Pulmonary artery endothelial cell (primary cell): ENCODE results near the gene TTLL11. TPM values are rescaled to one million over a fixed set of nuclear protein-coding genes. Genes with fewer than 3 reads are reported as not detected.
"Not testable (repeated sequence)": the region's sequence is repeated elsewhere in the genome, so short reads cannot be mapped to it uniquely, and the experiment has no call there.

Experiments
- DNase-seq: peaks from one replicate; pipeline ENCODE4 v3.0.0-alpha.2; 2011; ENCODE audit warnings: low read depth, low spot score
- total RNA-seq: library from RNA; depleted of rRNA; stranded (reverse); fragments of >200 nt; gene quantifications from 2 replicates; pipeline ENCODE4 v1.2.3, GENCODE V29; 2014

TTLL11 gene
- total RNA-seq, 1 donor from 2014 or later = 1.8 TPM

DNA sequence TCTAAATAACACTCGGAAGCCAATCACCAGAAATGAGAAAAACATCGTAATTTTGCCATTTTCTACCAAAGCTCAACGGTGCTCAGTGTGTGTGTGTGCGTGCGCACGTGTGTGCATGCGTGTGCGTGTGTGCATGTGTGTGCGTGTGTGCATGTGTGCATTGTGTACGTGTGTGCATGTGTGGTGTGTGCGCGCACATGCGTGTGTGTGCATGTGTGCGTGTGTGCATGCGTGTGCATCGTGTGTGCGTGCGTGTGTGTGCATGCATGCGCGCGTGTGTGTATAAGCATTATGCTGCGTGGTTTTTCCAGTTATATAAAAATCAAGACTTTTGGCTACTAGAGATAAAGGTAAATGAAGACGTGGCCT, 276.7 kb downstream of the TTLL11 start:
- no peak for DNase-seq

- no peak for DNase-seq
Observed at GRCh38 chr9:121815546-121816448, 277.3 kb downstream of the TTLL11 start.

DNA sequence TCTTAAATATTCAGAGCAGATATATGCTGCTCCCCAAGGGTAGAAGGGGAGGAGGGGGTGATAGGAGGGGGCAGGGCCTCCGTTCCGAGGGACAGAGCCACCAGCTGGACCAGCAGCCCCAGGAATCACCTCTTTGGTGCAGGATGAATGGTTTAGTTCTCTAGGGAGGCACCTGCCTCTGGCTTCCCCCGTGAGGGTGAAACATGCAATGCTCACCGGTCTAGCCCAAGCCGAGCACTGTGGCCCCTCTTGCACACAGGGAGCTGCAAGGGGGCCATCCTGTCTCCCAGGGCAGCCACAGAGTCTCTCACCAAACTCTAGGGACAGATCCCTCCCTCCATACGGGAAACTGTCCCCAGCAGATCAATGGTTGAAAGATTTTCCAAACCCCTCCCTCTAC, 278.0 kb downstream of the TTLL11 start:
- no peak for DNase-seq

DNA sequence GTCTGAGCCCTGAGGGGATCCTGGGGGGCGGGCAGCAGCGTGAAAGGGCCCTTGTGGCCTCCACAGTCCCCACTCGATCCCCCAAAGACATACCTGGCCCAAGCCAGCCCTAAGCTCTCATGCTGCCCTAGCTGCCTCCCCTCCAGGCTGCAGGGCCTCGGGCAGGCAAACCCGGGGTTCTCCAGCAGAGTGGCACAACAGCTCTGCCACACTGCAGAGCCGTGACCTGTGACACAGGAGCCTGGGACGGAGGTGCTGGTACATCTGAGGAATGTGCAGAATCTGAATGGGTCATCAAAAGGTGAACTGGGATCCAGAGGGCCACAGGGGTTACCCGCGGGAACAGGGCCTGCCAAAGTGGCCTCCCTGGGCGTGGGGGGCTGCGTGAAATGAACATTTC, 278.5 kb downstream of the TTLL11 start:
- DNase-seq = no peak

GRCh38 chr9:121813519-121814210, 279.4 kb downstream of the TTLL11 start:
- no peak for DNase-seq

DNA sequence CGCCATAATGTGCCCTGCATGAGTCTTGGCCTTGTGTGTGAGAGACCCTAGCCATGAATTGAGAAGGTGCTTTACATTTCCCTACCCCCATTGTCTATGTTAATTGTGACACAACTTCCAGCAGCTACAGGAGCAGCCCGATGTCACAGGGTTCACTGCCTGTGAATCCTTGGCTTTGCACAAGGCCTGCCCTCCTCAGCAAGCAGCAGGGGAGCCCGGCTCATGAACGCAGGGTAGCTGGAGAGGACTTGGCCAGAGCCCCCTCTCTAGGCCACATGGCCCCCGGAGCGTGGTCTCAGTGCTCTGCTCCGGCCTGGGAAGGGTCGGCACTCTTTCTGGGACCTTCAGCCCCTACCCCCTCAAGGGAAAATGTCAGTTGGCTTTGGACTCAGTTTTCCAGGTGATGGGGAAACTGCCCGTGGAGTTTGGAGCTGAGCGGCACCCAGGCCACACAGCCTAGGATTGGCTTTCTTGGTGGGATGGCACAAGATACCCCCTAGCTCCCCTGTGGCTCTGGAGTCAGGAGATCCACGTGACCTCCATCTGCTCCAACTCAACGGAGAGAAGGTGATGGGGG, 280.9 kb downstream of the TTLL11 start:
- no peak for DNase-seq

DNA sequence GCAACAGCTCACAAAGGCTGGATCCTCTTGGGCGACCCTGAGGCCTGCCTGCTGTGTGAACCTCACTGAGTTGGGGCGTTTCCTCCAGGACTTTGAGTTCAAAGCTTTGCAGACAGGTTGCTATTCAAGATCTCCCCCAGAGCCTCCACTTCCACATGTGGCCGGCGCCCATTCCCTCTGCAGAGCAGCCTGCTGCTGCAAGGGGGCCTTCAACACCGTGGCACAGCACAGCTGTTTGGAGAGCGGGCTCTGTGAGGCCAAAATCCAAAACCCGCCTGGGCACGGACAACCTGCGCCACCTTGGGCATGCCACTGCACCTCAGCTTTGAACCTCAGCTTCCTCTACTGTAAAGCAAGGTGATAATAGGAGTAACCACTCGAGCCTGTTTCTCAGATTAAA, 281.4 kb downstream of the TTLL11 start:
- DNase-seq = no peak

DNA sequence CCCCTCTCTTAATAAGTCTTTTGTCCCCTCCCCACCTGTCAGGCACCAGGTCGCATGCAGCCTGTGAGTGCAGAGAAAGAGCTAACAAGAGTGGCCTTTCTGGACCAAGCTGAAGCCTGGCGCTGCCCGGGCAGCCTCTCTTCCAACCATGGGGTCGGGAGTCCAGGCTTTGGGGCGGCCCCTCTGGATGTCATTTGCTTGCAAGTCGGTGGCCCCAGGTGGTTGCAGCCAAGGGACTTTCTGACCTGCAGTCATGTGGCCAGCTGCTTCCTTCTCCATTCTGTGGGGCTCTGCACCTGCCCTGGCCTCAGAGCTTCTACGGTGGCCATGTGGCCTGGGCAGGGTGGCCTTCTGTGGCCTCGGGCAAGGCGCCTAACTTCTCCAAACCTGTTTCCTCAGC, 282.0 kb downstream of the TTLL11 start:
- DNase-seq = no peak

- DNase-seq = no peak
Observed at GRCh38 chr9:121810489-121810888, 282.6 kb downstream of the TTLL11 start.

GRCh38 chr9:121809356-121810050, 283.6 kb downstream of the TTLL11 start:
- DNase-seq = no peak

- DNase-seq = no peak
Observed at GRCh38 chr9:121808781-121809180, 284.3 kb downstream of the TTLL11 start.

- no peak for DNase-seq
Observed at GRCh38 chr9:121807823-121808278, 285.3 kb downstream of the TTLL11 start.

DNA sequence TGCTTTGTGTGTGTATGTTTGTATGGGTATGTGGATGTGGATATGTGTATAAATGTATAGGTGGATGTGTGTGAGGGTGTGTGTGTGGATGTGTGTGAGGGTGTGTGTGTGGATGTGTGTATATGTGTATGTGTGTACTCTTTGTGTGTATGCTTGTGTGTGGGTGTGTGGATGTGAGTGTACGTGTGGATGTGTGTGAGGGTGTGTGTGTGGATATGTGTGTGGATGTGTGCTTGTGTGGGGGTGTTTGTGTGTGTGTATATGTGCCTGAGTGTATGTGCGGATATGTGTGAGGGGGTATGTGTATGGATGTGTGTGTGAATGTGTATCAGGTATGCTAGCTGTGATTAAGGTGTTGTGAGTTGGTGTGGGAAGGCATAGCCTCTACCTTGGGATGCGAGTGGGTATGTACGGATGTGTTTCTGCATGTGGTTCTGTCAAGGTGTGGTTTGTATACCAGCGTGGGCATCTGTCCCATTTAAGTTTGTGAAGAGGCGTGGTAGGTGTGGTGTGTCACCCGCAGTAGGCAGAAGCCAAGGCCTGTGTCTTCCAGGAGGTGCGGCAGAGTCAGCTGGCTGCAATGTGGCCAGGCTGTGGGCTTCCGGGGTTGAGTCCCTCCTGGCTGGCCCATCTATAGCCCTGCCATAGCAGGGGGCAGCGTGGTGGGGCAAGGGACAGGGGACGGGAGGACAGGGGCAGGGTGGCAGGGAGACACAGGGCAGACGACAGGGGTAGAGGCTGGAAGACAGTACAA, 285.9 kb downstream of the TTLL11 start:
- DNase-seq = no peak

GRCh38 chr9:121802753-121803152, 290.4 kb downstream of the TTLL11 start:
- no peak for DNase-seq

DNA sequence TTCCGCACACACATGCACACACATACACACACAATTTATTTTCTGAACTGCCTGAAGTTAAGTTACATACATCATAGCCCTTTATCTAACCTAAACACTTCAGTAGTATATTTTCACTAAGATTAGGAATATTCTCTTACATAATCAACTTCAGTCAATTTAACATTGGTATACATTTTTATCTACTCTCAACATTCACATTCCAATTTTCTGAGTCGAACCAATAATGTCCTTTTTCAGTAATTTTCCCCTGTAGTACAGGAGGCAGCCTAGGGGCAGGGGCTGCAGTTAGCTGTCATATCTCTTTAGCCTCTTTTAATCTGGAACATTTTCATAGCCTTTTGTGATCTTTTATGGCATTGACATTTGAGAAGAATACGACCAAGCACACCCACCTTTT, 291.5 kb downstream of the TTLL11 start:
- DNase-seq = no peak

DNA sequence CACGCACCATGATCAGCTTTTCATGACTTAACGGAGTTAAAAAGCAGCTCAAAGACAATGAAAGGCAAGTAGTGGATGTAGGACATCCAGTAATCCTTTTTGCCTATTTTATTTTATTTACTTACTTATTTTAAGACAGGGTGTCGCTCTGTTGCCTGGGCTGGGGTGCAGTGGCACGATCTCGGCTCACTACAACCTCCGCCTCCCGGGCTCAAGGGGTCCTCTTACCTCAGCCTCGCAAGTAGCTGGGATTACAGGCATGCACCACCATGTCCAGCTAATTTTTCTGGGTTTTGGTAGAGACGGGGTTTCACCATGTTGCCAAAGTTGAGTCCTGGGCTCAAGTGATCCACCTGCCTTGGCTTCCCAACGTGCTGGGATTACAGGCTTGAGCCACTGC, 292.7 kb downstream of the TTLL11 start:
- DNase-seq = no peak

DNA sequence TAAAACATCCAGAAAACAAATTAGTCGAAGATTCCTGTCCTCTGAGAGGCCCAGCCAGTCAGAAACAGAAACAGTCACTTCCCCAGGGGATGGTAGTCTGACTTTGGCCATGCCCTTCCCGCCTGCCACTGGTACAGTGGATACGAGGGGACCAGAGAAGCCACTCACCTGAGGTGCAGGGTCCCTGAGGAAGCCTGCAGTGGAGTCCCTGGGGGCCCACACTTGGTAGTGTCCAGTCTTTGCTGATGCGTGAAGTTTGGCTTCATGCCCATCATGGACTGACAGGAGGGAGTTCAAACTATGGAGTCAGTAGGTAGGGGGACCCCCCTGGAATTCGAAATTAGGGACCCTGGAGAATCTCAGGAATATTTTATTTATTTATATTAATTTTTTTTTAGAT, 294.2 kb downstream of the TTLL11 start:
- DNase-seq = no peak

DNA sequence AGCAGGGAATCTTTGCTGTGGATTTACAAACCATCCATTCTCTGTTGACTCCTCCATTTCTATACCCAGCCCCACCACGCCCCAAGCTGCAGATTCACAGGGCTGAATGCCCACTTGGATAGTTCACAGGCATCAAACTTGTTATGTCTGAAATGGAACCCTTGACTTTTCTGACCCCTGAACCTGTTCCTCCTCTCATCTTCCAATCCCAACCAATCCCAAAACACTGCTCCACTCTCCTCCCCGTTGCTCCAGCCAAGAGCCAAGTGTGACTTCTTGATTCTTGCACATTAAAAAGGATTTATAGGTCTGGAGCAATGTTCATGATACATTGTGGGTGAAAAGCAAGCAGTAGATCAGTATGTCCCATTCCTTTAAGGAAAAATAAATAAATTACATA, 296.0 kb downstream of the TTLL11 start:
- DNase-seq = no peak

GRCh38 chr9:121794334-121794733, 298.8 kb downstream of the TTLL11 start:
- DNase-seq = not testable (repeated sequence)

- not testable (repeated sequence) for DNase-seq
Observed at GRCh38 chr9:121792476-121792875, 300.6 kb downstream of the TTLL11 start.

DNA sequence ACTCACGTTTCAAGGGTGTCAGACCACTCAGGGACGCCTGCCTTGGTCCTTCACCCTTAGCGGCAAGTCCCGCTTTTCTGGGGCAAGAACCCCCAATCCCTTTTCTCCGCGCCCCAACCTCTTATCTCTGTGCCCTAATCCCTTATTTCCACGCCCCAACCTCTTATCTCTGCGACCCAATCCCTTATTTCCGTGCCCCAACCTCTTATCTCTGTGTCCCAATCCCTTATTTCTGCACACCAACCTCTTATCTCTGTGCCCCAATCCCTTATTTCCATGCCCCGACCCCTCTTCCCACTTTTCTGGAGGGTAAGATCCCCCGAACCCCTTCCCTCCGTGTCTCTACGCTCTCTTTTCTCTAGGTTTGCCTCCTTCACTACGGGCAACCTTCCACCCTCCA, 302.3 kb downstream of the TTLL11 start:
- DNase-seq = no peak
